ENCODE measurements around the gene PEA15. TPM values are rescaled to one million over a fixed set of nuclear protein-coding genes. Genes with fewer than 3 reads are reported as not detected.

The PEA15 gene
- total and polyA plus RNA-seq, 2 of the 8 experiments (the other 6 are each of a cell fraction or from before 2014, with no cell fraction given), result 71.3 to 75.1 TPM

GRCh38 chr1:160186729-160187128, 18.5 kb upstream of the PEA15 start (continued):
- no peak for TF ChIP-seq SAP30 (IDR thresholded peaks at IDR 0.05; ENCODE audit: insufficient read depth, insufficient replicate concordance, low read length)
